T-helper 1 cell treated with Interleukin-12 subunit alpha and Interleukin-12 subunit beta and Interleukin-4 antibody, amounts not matched to agents 30 ng/mL and 1 ng/mL, for 36 hours (primary cell): ENCODE measurements around the gene TNRC6B. TPM values are rescaled to one million over a fixed set of nuclear protein-coding genes. Genes with fewer than 3 reads are reported as not detected.
"Not testable (repeated sequence)": the region's sequence is repeated elsewhere in the genome, so short reads cannot be mapped to it uniquely, and the experiment has no call there.

Experiments used
- intact Hi-C: fragments of 100-400 bp; cut with micrococcal nuclease; formaldehyde crosslinking; loops from one replicate; pipeline ENCODE4 v1.15.1; 2024
- total RNA-seq: library from RNA; stranded (reverse); gene quantifications from 2 replicates; pipeline ENCODE4 v1.2.3, GENCODE V29; 2022

TNRC6B gene
- total RNA-seq, 1 donor from 2014 or later, result 59.4 TPM

DNA sequence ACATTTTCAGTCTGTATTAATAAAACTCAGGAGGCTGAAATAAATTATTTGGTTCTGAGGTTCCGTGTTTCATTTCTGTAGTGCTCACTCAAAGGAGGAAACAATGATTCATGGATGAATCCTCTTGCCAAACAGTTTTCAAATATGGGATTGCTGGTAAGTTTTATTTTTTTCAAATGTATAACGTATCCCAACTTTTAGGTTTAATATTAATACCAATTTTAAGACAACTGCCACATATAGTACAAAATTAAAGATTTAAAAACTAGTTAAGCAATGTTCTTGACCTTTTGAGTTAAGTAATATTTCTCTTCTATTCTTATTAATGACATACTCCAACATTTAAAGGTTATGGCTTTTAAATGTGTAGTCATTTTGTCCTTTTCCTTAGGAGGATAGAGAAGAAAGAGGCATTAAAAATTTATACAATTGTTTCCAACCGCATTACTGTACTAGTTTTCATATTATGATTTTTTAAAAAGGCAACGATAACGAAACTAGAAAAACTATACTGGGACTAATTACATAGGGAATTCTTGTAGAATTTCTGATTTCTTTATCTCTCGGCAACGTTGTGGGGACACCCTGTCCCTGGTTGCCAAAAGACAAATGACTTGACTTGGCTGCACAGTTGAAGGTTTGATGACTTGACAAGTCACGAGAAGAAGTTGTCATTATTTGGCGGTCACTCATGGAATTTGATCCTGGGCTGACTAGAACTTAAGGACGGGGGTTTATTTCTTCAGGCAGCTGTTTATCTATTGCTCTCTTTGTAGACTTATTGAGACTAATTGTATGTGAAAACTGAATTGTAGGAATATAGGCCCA, 99.5 kb downstream of the TNRC6B start:
- intact Hi-C loops, result loop anchor here (1.0 to 5.0 kb wide), 6 partner anchors 13 to 220 kb away; partner anchors contain the start of gene TNRC6B

DNA sequence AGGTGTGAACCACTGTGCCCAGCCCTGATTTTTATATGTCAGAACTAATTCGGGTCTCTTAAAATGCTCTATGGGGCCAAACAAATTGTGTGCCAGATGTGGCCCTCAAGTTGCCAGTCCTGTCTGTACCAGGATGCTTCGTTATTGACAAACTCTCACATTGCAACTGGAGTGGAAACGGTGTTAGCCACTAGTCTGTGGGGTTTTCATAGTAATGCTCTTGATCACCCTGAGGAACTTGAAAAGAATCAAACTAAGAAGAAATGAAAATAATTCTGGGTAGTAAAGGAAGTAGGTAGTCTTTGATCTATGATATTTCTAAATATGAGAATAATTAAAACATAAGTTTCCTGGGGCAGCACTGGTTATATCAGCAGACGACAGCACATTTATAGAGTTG, 101.3 kb downstream of the TNRC6B start:
- intact Hi-C loops, result loop anchor here (5.0 kb wide), 1 partner anchor 222 kb away; no protein-coding TSS in a partner anchor

DNA sequence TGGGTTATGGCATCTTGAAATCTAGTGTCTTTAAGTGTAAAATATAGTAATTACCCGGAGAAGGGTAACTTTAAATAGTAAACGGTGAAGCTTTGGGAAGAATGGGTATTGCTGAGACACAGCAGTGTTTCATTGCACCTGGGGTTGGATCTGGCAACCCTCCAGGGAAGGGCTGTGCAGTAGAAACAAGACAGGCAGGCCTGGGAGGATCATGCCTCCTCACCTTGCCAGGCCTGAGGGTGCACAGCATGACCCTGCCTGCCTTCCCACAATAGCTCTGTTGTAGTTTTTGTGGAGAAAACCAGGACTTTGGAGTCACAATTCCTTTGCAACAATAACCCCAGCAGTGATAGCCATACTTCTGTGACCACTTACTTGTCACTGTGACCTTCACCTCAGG, 104.0 kb downstream of the TNRC6B start:
- intact Hi-C loops, result no loop called here

DNA sequence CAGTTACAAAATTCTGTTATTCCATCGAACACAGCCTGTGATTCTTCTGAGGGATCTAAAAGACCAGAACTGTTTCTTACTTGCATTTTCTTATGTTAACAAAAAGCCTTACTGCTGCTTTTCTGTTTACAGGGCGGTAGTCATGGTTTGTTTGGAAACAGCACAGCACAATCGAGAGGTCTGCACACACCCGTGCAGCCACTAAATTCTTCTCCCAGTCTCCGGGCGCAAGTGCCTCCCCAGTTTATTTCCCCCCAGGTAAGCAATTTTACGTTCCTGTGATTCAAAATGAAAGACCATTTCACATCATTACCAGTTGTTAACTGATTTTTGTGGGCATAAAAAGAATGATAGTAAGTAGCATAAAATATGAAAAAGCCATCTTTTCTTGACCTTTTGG, 107.8 kb downstream of the TNRC6B start:
- intact Hi-C loops, result no loop called here

DNA sequence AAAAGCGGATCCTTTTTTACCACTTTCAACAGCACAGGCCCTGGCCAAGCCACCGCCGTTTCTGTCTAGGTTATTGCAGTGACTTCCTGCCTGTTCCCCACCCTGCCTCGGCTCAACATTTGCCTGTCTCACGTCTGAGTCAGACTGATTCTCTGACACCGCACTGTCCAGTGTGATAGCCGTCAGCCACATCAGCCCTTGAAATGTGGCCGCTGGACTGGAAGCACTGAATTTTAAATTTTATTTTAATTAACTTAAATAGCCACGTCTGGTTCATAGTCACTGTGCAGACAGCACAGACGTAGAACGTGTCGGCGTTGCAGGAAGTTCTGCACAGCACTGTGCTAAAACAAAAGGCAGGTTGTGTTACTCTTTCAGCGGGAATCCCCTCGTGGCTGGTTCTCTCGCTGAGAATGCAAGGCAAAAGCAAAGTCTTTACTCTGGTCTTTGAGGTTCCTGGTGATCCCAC, 112.3 kb downstream of the TNRC6B start:
- intact Hi-C loops, result loop anchor here (1.0 to 2.0 kb wide), 9 partner anchors 14 to 246 kb away; partner anchors contain the start of genes ADSL and TNRC6B

DNA sequence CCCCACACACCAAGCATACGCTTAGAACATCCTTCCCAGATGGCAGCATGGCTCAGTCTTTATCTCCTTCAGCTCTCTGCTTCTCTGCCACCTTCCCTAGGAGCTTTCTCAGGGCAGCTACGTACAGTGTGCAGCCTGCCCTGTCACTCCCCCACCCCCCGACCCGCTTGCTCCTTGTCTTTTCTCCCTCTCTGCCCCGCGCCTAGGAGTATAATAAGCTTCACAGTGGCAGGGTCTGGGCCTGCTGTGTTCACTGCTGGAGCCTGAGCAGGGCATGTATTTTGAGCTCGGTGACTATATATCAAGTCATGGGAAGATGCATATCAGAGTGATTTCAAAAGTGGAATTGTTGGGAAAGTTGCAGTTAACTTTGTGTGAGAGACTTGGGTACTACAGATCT, 112.8 kb downstream of the TNRC6B start:
- intact Hi-C loops, result loop anchor here (1.0 to 2.0 kb wide), 9 partner anchors 14 to 246 kb away; partner anchors contain the start of genes ADSL and TNRC6B

DNA sequence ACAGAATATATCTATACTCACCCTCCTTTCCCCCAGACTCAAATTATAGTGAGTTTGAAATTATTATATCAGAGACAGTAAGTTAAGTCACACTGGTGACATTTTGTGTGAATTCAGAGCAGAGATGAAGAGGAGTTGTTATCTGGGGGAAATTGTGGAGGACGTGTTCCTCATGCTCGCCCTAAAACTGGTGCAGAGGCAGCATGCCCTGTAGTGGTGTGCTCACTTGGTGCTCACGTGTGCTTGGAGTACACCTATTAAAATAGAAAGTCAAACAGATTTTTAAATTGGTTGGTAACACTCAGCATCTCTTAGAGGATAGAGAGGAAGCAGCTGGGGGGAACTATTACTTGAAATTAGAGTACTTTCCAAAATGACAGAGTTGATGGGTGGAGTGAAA, 117.0 kb downstream of the TNRC6B start:
- intact Hi-C loops, result no loop called here

DNA sequence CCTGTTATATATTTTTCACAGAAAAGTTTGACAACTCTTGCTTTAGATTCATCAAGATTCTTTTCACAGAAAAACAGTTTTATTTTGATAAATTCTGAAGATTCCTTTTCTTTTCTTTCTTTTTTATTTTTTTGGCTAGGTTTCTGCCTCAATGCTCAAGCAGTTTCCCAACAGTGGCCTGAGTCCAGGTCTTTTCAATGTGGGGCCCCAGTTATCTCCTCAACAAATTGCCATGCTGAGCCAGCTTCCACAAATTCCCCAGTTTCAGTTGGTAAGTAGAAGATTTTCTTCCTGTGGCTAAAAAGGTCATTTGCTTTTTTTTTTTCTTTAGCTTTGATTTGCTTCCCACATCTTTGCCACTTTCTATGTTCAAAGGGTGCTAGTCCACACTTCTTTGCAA, 122.6 kb downstream of the TNRC6B start:
- intact Hi-C loops, result no loop called here

DNA sequence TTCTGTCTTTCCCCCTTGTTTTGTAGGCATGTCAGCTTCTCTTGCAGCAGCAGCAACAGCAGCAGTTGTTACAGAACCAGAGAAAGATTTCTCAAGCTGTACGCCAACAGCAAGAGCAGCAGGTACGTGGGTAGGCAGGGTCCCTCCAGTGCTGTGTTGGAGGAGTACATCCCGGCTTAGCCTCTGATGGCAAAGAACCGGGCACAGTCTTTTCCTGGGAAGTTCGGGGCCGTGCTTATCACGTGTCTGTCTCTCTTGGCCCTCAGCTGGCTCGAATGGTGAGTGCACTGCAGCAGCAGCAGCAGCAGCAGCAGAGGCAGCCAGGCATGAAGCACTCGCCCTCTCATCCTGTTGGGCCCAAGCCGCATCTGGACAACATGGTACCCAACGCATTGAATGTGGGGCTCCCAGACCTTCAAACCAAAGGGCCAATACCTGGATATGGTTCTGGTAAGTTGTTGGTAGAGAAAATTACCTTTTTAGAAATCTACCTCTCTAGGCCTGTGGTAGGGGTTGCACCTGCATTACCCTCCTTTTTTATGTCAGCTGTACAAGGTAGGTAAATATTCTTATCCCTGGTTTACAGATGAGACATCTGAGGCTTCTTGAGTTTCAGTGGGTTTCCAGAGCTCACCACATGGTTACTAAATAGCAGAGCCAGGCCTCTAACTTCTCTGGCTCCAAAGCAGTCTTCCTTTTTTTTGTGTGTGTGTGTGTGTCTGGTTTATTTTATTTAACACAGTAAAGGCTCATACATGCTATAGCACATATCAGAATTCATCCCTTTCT, 123.4 kb downstream of the TNRC6B start:
- intact Hi-C loops, result no loop called here

DNA sequence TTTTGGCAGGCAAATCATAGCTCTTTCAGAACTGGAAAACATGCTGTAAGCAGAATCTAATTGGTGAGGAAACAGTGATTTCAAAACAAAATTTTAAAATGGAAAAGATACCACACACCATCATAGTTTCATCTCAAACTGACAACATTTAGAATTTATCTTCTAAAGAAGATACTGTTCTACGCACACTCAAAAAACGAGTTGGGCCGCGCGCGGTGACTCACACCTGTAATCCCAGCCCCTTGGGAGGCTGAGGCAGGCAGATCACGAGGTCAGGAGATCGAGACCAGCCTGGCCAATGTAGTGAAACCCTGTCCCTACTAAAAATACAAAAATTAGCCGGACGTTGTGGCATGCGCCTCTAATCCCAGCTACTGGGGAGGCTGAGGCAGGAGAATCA, 124.4 kb downstream of the TNRC6B start:
- intact Hi-C loops, result no loop called here

DNA sequence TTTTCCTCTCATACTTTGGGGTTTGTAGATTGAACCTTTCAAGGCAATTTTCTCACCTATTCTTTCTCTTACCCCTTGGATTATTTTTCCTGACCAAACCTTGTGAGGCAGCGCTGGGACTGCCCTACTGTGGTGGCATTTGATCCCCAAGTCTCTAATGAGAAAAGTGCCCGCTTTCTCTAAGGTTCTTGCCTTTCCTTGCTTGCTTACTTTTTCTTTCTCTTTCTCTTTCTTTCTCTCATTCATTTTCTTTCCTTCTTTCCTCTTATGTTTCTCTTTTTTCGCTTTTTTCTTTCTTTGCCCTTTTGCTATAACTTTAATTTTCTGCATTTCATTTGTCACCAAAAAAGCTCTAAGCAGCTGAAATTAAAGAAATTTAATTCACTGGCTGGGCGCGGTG, 127.9 kb downstream of the TNRC6B start:
- intact Hi-C loops, result no loop called here

DNA sequence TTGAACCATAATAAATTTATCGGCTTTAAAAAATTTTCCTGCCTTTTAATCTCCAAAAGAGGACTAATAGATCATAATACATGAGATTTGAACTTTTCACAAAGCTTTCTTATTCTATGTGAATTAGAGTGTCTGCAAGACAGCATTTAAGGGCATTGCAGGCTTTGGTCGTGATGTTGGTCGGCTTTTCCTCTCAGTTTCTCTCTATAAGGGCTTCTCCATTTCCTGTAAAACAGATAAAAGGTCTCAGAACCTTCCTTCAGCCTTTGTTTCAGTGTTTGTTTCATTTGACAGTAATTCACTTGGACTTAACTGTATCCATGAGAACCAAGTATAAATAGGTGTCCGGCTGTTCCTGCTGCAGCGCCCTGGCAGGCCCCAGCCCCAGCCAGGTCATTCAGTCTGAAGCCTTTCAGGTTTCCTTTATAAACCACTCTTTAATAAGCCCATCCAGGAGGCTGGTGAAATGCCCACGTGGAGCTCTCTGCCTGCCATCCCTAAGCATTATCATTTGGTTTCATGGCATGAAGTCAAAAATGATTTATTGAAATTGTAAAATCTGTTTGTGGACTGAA, 131.4 kb downstream of the TNRC6B start:
- intact Hi-C loops, result no loop called here

DNA sequence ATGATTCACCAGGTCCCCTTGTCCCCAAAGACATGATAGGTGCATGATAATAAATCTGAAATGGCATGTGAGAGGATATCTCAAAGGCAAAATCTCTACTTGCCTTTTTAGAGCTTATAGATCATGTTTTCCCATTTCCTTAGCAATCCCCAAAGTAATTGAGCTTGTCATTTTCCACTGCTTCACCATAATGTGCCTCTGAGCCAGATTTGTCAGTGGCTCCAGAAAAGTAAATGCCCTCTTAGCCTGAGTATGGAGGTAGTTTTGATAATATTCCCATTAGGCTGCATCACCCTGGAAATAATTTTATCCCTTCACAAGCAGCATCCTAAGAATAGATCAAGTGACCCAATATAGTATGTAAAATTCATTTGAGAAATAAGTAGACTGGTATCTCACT, 131.9 kb downstream of the TNRC6B start:
- intact Hi-C loops, result no loop called here

DNA sequence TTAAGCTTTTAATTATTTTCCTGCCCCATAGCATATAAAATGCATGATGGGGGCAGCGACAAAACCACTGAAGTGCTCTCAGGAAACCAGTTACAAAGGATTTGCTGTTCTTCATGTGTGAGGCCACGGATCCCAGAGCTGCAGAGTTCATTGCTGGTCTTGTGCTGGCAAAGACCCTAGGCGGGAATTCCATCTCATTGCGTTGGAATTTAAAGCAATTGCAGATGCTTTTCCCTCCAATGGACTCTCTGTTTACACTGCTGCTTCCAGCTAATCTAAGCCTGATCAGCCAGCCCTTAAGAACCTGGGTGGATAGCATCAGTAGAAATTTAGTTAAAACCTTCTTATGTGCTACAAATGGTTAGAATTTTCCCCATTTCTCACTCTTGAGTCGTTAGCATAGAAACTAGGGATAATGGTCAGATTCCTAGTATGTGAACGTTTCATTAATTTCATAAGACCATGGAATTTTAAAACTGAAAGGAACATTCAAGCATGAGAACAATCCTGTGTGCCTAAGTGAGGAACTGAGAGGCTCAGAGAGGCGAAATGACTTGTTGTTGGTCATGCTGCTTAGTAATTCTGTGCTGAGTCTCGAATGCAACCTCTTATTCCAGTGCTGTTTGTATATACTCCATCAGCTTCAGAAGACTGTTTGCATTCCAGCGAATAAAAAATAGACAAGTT, 132.5 kb downstream of the TNRC6B start:
- intact Hi-C loops, result no loop called here

DNA sequence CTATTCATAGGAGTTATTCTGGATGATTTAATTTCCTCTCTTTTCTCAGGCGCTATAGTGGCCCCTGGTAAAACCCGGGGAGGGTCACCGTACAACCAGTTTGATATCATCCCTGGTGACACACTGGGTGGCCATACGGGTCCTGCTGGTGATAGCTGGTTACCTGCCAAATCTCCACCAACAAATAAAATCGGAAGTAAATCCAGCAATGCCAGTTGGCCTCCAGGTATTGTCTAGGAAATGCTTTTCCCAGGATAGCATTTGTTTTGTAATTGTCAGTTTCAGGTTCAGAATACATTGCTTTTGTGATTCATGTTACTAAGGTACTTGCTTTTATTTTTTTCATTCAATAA, 133.0 kb downstream of the TNRC6B start:
- intact Hi-C loops, result no loop called here

DNA sequence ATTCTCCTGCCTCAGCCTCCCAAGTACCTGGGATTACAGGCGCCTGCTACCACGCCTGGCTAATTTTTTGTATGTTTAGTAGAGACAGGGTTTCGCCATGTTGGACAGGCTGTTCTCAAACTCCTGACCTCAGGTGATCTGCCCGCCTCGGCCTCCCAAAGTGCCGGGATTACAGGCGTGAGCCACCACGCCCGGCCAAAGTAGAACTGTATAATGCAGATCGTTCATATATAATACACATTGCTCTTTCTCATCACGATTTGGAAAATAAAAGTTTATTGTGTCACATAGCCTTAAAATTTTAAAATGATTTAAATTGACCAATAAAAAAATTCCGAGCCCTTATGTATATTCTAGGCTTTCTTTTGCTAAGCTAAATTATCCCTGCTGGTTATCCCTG, 133.9 kb downstream of the TNRC6B start:
- intact Hi-C loops, result not testable (repeated sequence)

DNA sequence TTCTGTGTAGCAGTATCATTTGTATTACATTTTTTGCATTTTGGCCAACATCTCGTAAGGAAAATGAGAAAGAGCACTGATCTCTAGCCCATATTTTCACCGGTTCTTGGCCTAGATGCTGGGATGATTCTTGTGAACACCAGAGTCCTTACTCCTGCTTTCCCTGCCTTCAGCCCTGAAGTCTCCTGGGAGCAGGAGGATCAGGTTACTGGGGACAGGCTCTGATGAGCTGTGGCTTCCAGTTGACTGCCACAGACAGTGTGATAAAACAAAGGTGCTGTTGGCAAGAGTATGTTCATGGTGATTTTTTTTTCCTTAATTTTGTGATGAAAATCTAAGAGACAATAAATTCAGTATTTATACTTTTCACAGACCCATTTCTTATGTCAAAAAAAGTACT, 134.3 kb downstream of the TNRC6B start:
- intact Hi-C loops, result no loop called here

DNA sequence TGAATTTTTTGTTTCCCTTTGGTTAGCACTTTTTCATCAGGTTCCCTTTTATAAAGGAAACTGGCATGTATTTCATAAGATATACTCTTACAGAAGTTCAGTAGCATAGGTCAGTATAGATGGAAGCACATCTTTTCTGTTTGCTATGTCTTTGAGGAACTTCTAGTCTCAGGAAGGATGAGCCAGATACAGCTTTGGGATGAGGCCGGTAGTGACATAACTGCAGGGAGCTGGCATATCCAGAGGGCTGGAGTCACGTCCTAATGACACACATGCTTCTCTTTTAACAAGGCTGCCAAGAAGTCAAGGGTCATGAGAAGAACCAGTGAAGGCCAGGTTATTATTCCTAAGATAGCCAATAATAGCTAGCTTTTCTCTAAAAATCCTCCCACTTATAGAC, 135.3 kb downstream of the TNRC6B start:
- intact Hi-C loops, result no loop called here

DNA sequence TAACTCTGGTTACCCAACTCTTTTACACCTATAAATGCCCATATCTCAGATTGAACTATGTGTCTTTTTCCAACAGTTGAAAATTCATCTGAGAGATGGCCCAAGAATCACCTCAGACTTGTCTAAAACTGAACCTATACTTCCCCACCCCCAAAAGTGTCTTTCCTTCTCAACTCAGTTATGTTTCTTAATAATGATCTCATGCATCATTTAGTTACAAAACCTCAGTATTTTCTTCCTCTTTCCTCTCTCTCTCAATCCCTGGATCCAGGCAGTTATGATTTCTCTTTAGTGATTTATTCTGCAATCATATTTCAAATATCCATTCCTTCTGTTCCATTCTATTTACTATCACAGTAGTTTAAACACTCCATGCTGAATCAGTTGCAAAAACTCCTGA, 136.3 kb downstream of the TNRC6B start:
- intact Hi-C loops, result no loop called here

DNA sequence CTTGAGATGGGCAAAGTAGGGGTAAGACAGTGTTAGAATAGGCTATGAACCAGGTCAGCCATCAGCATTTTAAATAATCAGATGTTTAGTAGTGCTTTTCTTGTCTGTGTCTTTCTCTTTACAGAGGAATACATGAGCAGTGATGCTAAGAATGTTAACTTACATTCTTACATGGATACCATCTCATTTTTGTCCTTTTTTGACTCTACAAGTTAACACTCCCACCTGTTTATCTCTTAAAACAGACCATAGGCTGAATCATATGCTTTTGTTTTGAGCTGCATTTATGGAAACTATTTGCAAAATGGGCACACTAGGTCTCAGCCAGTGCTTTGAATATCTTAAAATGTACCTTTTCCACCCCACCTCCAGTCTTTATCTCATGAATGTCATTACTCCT, 143.0 kb downstream of the TNRC6B start:
- intact Hi-C loops, result no loop called here

DNA sequence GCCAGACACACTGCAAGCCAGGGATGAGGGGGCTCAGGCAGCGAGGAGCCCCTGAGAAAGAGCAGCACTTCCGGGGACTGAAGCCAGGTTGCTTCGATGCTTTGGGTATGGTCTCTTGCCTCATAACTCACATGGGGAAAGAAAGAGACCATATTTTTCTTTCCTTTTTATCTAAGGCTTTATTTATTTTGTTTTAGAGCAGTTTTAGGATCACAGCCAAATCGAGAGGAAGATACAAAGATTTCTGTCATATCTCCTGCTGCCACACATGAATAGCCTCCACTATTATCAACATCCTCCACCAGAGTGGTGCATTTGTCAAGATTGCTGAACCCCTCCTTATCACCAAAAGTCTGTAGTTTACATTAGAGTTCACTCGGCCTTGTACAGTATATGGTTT, 144.3 kb downstream of the TNRC6B start:
- intact Hi-C loops, result no loop called here
